HepG2 (cell line): Measurements from ENCODE around the gene MED23. TPM values are rescaled to one million over a fixed set of nuclear protein-coding genes. Genes with fewer than 3 reads are reported as not detected.

Experiments used
- ATAC-seq: fragments of 200-7000 bp; cut with Tn5 transposase; 3 replicates; pipeline ENCODE4 v1.9.1; 2020; ENCODE audit warnings: mild to moderate bottlenecking, moderate library complexity
- BruUV-seq: library from RNA; stranded (reverse); fragments of 400-500 nt; replicated peaks from 2 replicates; lab custom pipeline; 2021; lab: Mats Ljungman, UMichigan
- CTCF ChIA-PET: fragments of 300-600 bp; formaldehyde crosslinking; extraction: SDS; loops from one replicate; lab custom pipeline; 2021; ENCODE audit warnings: low total read pairs, inconsistent platforms, low intra/inter-chr PET ratio; lab: Yijun Ruan, JAX
- POLR2A ChIA-PET: fragments of 350-600 bp; sonication (Branson Sonifier 250); formaldehyde crosslinking; loops from one replicate; lab custom pipeline; 2020; ENCODE audit warnings: antibody characterized with exemption, inconsistent platforms; lab: Yijun Ruan, JAX
- DNase-seq: peaks from one replicate; pipeline ENCODE4 v3.0.0-alpha.2; 2015; ENCODE audit warnings: low spot score
- FAIRE-seq: peaks from 3 replicates; lab custom pipeline; 2011; peaks lifted over from hg19 to GRCh38; lab: Jason Lieb, UNC
- H2AFZ ChIP-seq: one replicate; pipeline ENCODE4 v1.6.1; 2011; ENCODE audit warnings: low read length, inconsistent platforms
- H3K27ac ChIP-seq: fragments of 300-600 bp; 3 replicates; pipeline ENCODE4 v1.8.0; 2011; ENCODE audit warnings: mixed run types, mild to moderate bottlenecking, mixed read lengths, low read length, inconsistent platforms; ENCODE audit not compliant: insufficient read depth; ENCODE audit errors: extremely low read length
- H3K27me3 ChIP-seq, 2 experiments: fragments of 200-600 bp in 1 of 2; 2 replicates in 1 of 2; 3 replicates in 1 of 2; pipeline versions ENCODE4 v1.6.0 to v1.8.0; 2011; ENCODE audit warnings: low read length in 2 of 2, mild to moderate bottlenecking in 2 of 2, moderate library complexity in 2 of 2, inconsistent platforms in 1 of 2; ENCODE audit not compliant: insufficient read depth in 2 of 2, control insufficient read depth in 1 of 2
- H3K36me3 ChIP-seq, 2 experiments: fragments of 200-600 bp in 1 of 2; replicated peaks in 1 of 2; 2 replicates in 1 of 2; 3 replicates in 1 of 2; pipeline versions ENCODE4 v1.5.1 to v1.8.0; 2011; ENCODE audit warnings: low read length in 2 of 2, inconsistent platforms in 1 of 2; ENCODE audit not compliant: insufficient read depth in 2 of 2, control insufficient read depth in 1 of 2
- H3K4me1 ChIP-seq: 2 replicates; pipeline ENCODE4 v1.5.1; 2012; ENCODE audit warnings: low read length, inconsistent platforms; ENCODE audit not compliant: insufficient read depth
- H3K4me2 ChIP-seq: 2 replicates; pipeline ENCODE4 v1.6.0; 2011; ENCODE audit warnings: low read depth, low read length, inconsistent platforms
- H3K4me3 ChIP-seq, 3 experiments: fragments of 200-600 bp in 1 of 3; sonication (generic), shearing (Covaris generic) in 1 of 3; replicated peaks in 1 of 3; 2 replicates each; pipeline ENCODE4 v1.5.1; 2011 to 2016; ENCODE audit warnings: low read length in 3 of 3, inconsistent platforms in 2 of 3, low read depth in 2 of 3, mild to moderate bottlenecking in 2 of 3, control low read depth in 1 of 3, mixed read lengths in 1 of 3; ENCODE audit not compliant: insufficient read depth in 1 of 3
- H3K79me2 ChIP-seq: one replicate; pipeline ENCODE4 v1.6.1; 2011; ENCODE audit warnings: low read length, inconsistent platforms; ENCODE audit not compliant: insufficient read depth
- H3K9ac ChIP-seq: 2 replicates; pipeline ENCODE4 v1.6.0; 2011; ENCODE audit warnings: mild to moderate bottlenecking, low read depth, low read length, inconsistent platforms; ENCODE audit not compliant: insufficient read depth
- H3K9me3 ChIP-seq: 2 replicates; pipeline ENCODE4 v1.5.1; 2012; ENCODE audit warnings: mild to moderate bottlenecking, low read length
- H4K20me1 ChIP-seq: 2 replicates; pipeline ENCODE4 v1.6.0; 2011; ENCODE audit warnings: inconsistent platforms, mild to moderate bottlenecking, low read length, moderate library complexity; ENCODE audit not compliant: insufficient read depth
- ATF5 ChIP-seq: sonication (generic); formaldehyde crosslinking; IDR thresholded peaks from 2 replicates; pipeline ENCODE4 v1.4.0; 2020; ENCODE audit warnings: mild to moderate bottlenecking, low read depth, missing genetic modification reagents
- CHD4 ChIP-seq: fragments of 200-600 bp; sonication (generic); IDR thresholded peaks from 2 replicates; pipeline ENCODE4 v1.7.0; 2017; ENCODE audit warnings: mild to moderate bottlenecking, low read length, borderline replicate concordance
- RARA ChIP-seq: IDR thresholded peaks from 2 replicates; pipeline ENCODE4 v1.6.1; 2016; ENCODE audit warnings: missing genetic modification reagents, missing compliant biosample characterization
- RBFOX2 ChIP-seq: fragments of 200-400 bp; formaldehyde crosslinking; IDR thresholded peaks from 2 replicates; pipeline ENCODE4 v1.6.1; 2017; ENCODE audit warnings: low read depth, mild to moderate bottlenecking, low read length
- TEAD3 ChIP-seq: optimal IDR thresholded peaks from 2 replicates; pipeline ENCODE3; 2016; ENCODE audit warnings: borderline replicate concordance
- ZFP36L2 ChIP-seq: sonication (generic); formaldehyde crosslinking; IDR thresholded peaks from 2 replicates; pipeline ENCODE4 v1.4.0; 2020; ENCODE audit warnings: missing genetic modification reagents
- ZNF275 ChIP-seq: sonication (generic); formaldehyde crosslinking; IDR thresholded peaks from 2 replicates; pipeline ENCODE4 v1.8.0; 2022; ENCODE audit warnings: missing genetic modification reagents, mild to moderate bottlenecking, inconsistent platforms, borderline replicate concordance
- ZNF329 ChIP-seq: sonication (generic); formaldehyde crosslinking; IDR thresholded peaks from 2 replicates; pipeline ENCODE4 v1.9.0; 2021; ENCODE audit warnings: low read depth, mild to moderate bottlenecking, missing genetic modification reagents
- WGBS: methylation state at CpG from one replicate; pipeline ENCODE4 v1.1.6; 2017; ENCODE audit warnings: low lambda C conversion rate; 5-methylcytosine and 5-hydroxymethylcytosine counted together
- in situ Hi-C: cut with HindIII; loops from 2 replicates; pipeline ENCODE4 v1.10.0; 2017; ENCODE audit warnings: low pct_unique_long_range_greater_than_20kb; ENCODE audit not compliant: extremely low pct_ligation_motif_present
- intact Hi-C: fragments of 100-400 bp; cut with micrococcal nuclease; formaldehyde crosslinking; loops from one replicate; pipeline ENCODE4 v1.10.0; 2022; ENCODE audit not compliant: unreplicated experiment
- polyA plus RNA-seq, 8 experiments: library from polyadenylated mRNA; depleted of rRNA in 3 of 8; stranded (reverse) in 7 of 8; unstranded in 1 of 8; fragments of >200 nt; fragmentation: Illumina TruSeq in 4 of 8; extraction: Trizol in 4 of 8; gene quantifications; 2 replicates each; pipeline versions ENCODE4 v1.2.1 to v1.2.3, GENCODE V29; 2011 to 2016; ENCODE audit warnings: low read depth in 4 of 8, missing spikeins in 1 of 8, mixed read lengths in 1 of 8; ENCODE audit not compliant: insufficient read depth in 1 of 8
- total RNA-seq, 5 experiments: library from RNA; depleted of rRNA; stranded (reverse); fragments of >200 nt; fragmentation: Illumina TruSeq; extraction: Trizol; gene quantifications; 2 replicates each; pipeline ENCODE4 v1.2.3, GENCODE V29; 2016; ENCODE audit warnings: low read depth in 1 of 5
- TF ChIP-seq, protein P1 (sequence below): sonication (generic); formaldehyde crosslinking; IDR thresholded peaks from 2 replicates; pipeline ENCODE4 v1.4.0; 2020; ENCODE audit warnings: mild to moderate bottlenecking, missing genetic modification reagents

MED23 gene
- total and polyA plus RNA-seq, 2 of the 13 experiments (the other 11 are each of a cell fraction or from before 2014, with no cell fraction given) = 34.9 to 50.5 TPM

- Histone ChIP-seq H3K4me1 (no peaks in the 10 kb centered on the region), H3K79me2 (no peaks in the 10 kb centered on the region), H3K4me2 (no peak overlapping the region), H3K36me3 (peaks cover 12 to 72% of the 10 kb centered on the region in 2 experiments), H2AFZ (no peak overlapping the region), H3K27me3 (no peaks in the 10 kb centered on the region), H3K9ac (no peak overlapping the region), H3K27ac (no peak overlapping the region), H3K9me3 (peaks cover 5% of the 10 kb centered on the region; the same call in 1 of the 2 replicates), H3K4me3 (no peak overlapping the region), H4K20me1 (no peaks in the 10 kb centered on the region)
- CTCF ChIA-PET = no interaction called here
- FAIRE-seq (no peak), ATAC-seq (no peak), DNase-seq (no peak)
- POLR2A ChIA-PET = no interaction called here
- TF ChIP-seq RBFOX2 = 0 out of 2 replicates have a peak, but pooled peaks have one; percentile 15
- TF ChIP-seq TEAD3 (CRISPR knock-in tag) = no peak
- no TSS peak for BruUV-seq
- WGBS = 93% methylated on average over 1 of the region's 1 CpG
- intact Hi-C loops = no loop called here
- in situ Hi-C loops = no loop called here
Observed at GRCh38 chr6:131660195-131660594, 32.2 kb upstream of the MED23 start.

- no peaks in the 10 kb centered on the region for H3K27me3 ChIP-seq
- H3K36me3 ChIP-seq = peaks cover 17 to 77% of the 10 kb centered on the region in 2 experiments
- TF ChIP-seq RARA (CRISPR knock-in tag) (no peak), ATF5 (no peak), CHD4 (no peak), ZNF329 (no peak), ZNF275 (no peak), ZFP36L2 (no peak)
- TF ChIP-seq, protein P1, sequence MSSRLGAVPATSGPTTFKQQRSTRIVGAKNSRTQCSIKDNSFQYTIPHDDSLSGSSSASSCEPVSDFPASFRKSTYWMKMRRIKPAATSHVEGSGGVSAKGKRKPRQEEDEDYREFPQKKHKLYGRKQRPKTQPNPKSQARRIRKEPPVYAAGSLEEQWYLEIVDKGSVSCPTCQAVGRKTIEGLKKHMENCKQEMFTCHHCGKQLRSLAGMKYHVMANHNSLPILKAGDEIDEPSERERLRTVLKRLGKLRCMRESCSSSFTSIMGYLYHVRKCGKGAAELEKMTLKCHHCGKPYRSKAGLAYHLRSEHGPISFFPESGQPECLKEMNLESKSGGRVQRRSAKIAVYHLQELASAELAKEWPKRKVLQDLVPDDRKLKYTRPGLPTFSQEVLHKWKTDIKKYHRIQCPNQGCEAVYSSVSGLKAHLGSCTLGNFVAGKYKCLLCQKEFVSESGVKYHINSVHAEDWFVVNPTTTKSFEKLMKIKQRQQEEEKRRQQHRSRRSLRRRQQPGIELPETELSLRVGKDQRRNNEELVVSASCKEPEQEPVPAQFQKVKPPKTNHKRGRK (CRISPR knock-in tag) = no peak
- peaks cover 5% of the 10 kb centered on the region; the same call in 1 of the 2 replicates for H3K9me3 ChIP-seq
- BruUV-seq = no TSS peak
- no peak overlapping the region for H3K4me2 ChIP-seq
- H3K4me3 ChIP-seq = no peak overlapping the region
- H3K4me1 ChIP-seq = no peaks in the 10 kb centered on the region
- DNase-seq (no peak), ATAC-seq (no peak), FAIRE-seq (no peak)
- intact Hi-C loops = no loop called here
- CTCF ChIA-PET = no interaction called here
- no peak overlapping the region for H2AFZ ChIP-seq
- POLR2A ChIA-PET = no interaction called here
- H3K79me2 ChIP-seq = no peaks in the 10 kb centered on the region
- H4K20me1 ChIP-seq = no peaks in the 10 kb centered on the region
- 98% methylated on average over 3 of the region's 3 CpGs for WGBS
- in situ Hi-C loops = no loop called here
- no peak overlapping the region for H3K27ac ChIP-seq
- H3K9ac ChIP-seq = no peak overlapping the region
Observed at GRCh38 chr6:131658287-131658686, 30.2 kb upstream of the MED23 start.
